ENCODE data around the gene PLET1.

Gene PLET1

DNA sequence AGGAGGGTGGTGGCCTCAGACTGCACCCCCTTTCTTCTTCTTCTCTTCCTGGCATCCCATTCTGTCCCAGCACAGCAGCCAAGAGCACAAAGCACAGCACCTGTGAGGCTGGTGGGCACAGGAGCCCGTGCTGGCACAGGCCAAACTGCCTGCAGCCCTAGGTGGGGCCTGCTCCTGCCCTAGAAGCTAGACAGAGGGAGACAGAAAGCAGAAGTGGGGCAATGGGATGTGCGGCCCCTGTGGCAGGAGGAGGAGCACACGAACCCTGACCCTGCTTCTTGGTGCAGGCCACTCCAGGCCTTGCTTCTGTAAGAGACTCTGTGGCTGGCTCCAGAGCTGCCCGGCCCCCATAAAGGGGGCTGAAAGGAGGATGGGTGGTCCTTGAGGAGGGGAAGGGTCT is 38.4 kb downstream of the PLET1 start:
- Histone ChIP-seq H3K27ac (ENCODE audit: low read length) (no peak overlapping the region), H3K9me3 (ENCODE audit: insufficient read depth, low read length, severe bottlenecking) (no peaks in the 10 kb centered on the region), H3K79me2 (ENCODE audit: insufficient read depth, low read length) (peaks cover 12% of the 10 kb centered on the region), H3K4me3 (ENCODE audit: low read depth in 1 of 2, low read length in 2 of 2) (no peak overlapping the region), H3K4me2 (ENCODE audit: insufficient read depth, low read length) (no peak overlapping the region), H3K27me3 (ENCODE audit: insufficient read depth, low read length, poor library complexity) (no peaks in the 10 kb centered on the region), H2AFZ (ENCODE audit: low read depth, low read length) (no peak overlapping the region), H3K36me3 (ENCODE audit: insufficient read depth, low read length) (no peaks in the 10 kb centered on the region; the same call in 1 of the 2 replicates), H4K20me1 (ENCODE audit: insufficient read depth, low read length) (no peaks in the 10 kb centered on the region), H3K9ac (ENCODE audit: low read depth, low read length) (no peak overlapping the region), H3K4me1 (ENCODE audit: insufficient read depth, low read length) (peaks cover 18% of the 10 kb centered on the region)
- DNase-seq, result no peak
- ATAC-seq (ENCODE audit: insufficient read depth, low read depth), result no peak
- TF ChIP-seq EZH2 (IDR thresholded peaks at IDR 0.05; ENCODE audit: borderline replicate concordance, low read depth, low read length, severe bottlenecking), result no peak
- TF ChIP-seq, protein P1, sequence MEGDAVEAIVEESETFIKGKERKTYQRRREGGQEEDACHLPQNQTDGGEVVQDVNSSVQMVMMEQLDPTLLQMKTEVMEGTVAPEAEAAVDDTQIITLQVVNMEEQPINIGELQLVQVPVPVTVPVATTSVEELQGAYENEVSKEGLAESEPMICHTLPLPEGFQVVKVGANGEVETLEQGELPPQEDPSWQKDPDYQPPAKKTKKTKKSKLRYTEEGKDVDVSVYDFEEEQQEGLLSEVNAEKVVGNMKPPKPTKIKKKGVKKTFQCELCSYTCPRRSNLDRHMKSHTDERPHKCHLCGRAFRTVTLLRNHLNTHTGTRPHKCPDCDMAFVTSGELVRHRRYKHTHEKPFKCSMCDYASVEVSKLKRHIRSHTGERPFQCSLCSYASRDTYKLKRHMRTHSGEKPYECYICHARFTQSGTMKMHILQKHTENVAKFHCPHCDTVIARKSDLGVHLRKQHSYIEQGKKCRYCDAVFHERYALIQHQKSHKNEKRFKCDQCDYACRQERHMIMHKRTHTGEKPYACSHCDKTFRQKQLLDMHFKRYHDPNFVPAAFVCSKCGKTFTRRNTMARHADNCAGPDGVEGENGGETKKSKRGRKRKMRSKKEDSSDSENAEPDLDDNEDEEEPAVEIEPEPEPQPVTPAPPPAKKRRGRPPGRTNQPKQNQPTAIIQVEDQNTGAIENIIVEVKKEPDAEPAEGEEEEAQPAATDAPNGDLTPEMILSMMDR (IDR thresholded peaks at IDR 0.05; ENCODE audit: borderline replicate concordance, extremely low read depth, low read length, poor library complexity, severe bottlenecking), result no peak

DNA sequence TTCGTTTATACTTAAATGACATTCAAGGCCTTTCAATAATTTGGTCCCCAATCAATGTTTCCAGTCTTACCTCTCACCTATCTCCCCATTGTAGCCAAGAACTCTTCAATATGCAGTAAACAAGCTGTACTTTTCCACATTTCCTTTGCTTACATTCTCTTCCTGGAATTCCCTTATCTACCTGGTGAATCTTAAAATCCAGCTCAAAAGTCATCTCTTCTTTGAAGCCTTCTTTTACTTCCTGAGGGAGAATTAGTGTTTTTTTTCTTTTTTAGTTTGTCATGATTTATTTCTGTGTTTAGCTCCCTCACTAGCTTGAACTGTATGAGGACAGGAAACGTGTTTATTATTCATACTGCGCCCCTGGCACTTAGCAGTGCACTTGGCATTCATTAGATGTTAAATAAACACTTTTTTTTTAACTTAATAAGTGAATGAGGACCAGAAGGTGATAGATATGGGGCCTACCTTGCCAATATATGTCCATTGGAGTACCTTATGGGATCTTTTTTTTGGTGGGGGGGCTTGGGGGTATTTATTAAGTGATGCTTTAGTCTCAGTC is 39.3 kb downstream of the PLET1 start:
- no peak overlapping the region for H3K4me3 ChIP-seq (ENCODE audit: low read depth in 1 of 2, low read length in 2 of 2)
- H3K9me3 ChIP-seq (ENCODE audit: insufficient read depth, low read length, severe bottlenecking), result no peaks in the 10 kb centered on the region
- DNase-seq, result no peak
- no peaks in the 10 kb centered on the region; the same call in 1 of the 2 replicates for H3K36me3 ChIP-seq (ENCODE audit: insufficient read depth, low read length)
- H3K79me2 ChIP-seq (ENCODE audit: insufficient read depth, low read length), result 0 out of 2 replicates have a peak, but pooled peaks cover 3% of the 10 kb centered on the region
- TF ChIP-seq, protein P1 (IDR thresholded peaks at IDR 0.05; ENCODE audit: borderline replicate concordance, extremely low read depth, low read length, poor library complexity, severe bottlenecking), result no peak
- peaks cover 12% of the 10 kb centered on the region for H3K4me1 ChIP-seq (ENCODE audit: insufficient read depth, low read length)
- H3K27me3 ChIP-seq (ENCODE audit: insufficient read depth, low read length, poor library complexity), result no peaks in the 10 kb centered on the region
- ATAC-seq (ENCODE audit: insufficient read depth, low read depth), result no peak
- H3K9ac ChIP-seq (ENCODE audit: low read depth, low read length), result no peak overlapping the region
- no peak overlapping the region for H3K4me2 ChIP-seq (ENCODE audit: insufficient read depth, low read length)
- no peak overlapping the region for H3K27ac ChIP-seq (ENCODE audit: low read length)
- peak overlapping the region; percentile 36; the same call in 1 of the 2 replicates for H2AFZ ChIP-seq (ENCODE audit: low read depth, low read length)
- no peaks in the 10 kb centered on the region for H4K20me1 ChIP-seq (ENCODE audit: insufficient read depth, low read length)

DNA sequence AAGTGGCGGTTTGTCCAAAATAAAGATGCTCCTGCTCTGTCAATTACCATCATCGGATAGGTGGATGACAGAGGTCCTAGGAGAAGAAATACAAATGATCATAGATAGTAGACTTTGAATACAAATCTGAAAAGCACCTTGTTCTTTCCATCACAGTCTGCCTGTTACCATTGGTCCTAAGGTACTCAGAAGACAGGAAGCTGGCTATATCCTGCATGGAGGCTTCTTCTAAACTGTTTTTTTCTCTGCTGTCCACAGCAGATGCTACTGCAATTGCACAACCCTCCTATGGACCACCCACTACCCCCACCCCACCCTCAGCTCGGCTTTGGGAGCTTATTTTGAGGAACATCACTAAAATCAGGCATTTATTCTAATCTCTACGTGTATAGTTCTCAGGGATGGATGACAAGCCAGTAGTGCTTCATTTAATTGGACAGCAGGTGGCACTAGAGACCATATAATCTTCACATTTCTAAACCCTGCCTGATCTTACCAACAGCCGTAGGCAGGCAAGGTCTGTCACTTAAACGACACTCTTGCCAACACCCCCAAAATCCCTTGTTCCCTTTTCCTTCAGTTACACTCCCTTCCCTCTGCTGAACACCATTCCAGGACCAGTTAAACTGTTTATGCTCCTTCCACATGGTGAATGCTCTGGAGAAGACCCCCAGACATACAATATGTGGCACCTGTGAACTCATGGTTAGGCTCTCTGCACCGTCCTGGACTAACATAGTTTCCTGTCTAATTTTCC is 41.0 kb downstream of the PLET1 start:
- Histone ChIP-seq H3K36me3 (ENCODE audit: insufficient read depth, low read length) (no peaks in the 10 kb centered on the region), H4K20me1 (ENCODE audit: insufficient read depth, low read length) (no peaks in the 10 kb centered on the region), H3K27me3 (ENCODE audit: insufficient read depth, low read length, poor library complexity) (no peaks in the 10 kb centered on the region), H2AFZ (ENCODE audit: low read depth, low read length) (peak overlapping the region; percentile 68), H3K27ac (ENCODE audit: low read length) (no peak overlapping the region), H3K79me2 (ENCODE audit: insufficient read depth, low read length) (no peaks in the 10 kb centered on the region), H3K4me1 (ENCODE audit: insufficient read depth, low read length) (peaks cover 6% of the 10 kb centered on the region), H3K4me2 (ENCODE audit: insufficient read depth, low read length) (no peak overlapping the region), H3K4me3 (ENCODE audit: low read depth in 1 of 2, low read length in 2 of 2) (no peak overlapping the region), H3K9ac (ENCODE audit: low read depth, low read length) (no peak overlapping the region), H3K9me3 (ENCODE audit: insufficient read depth, low read length, severe bottlenecking) (no peaks in the 10 kb centered on the region)
- ATAC-seq (ENCODE audit: insufficient read depth, low read depth) (peak; percentile 99), DNase-seq (peak; percentile 53)
- TF ChIP-seq EZH2 (IDR thresholded peaks at IDR 0.05; ENCODE audit: borderline replicate concordance, low read depth, low read length, severe bottlenecking), result no peak
- TF ChIP-seq, protein P1 (IDR thresholded peaks at IDR 0.05; ENCODE audit: borderline replicate concordance, extremely low read depth, low read length, poor library complexity, severe bottlenecking), result peak; percentile 94

All from DND-41 (cell line).